T follicular helper cell (primary cell): ENCODE measurements around the gene FAM219B.
"Not testable (repeated sequence)": the region's sequence is repeated elsewhere in the genome, so short reads cannot be mapped to it uniquely, and the experiment has no call there.

Experiments
- DNase-seq: peaks from one replicate; pipeline ENCODE4 v3.0.0-alpha.2; 2020; ENCODE audit warnings: low read depth
- total RNA-seq, 2 experiments: gene quantifications; one replicate each; lab custom pipeline; 2026; lab: John Stamatoyannopoulos, UW

FAM219B gene, protein sequence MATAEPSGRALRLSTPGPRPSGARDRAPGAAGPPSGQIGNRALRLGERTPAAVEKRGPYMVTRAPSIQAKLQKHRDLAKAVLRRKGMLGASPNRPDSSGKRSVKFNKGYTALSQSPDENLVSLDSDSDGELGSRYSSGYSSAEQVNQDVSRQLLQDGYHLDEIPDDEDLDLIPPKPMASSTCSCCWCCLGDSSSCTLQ
- 36.1 to 95.4 reads per million in 2 experiments for total RNA-seq

- peak; percentile 43 for DNase-seq
These were observed at the start of gene FAM219B for GRCh38 chr15:74906450-74907162. Gene FAM219B, minus strand, starts transcription at chr15:74906851. Its CDS starts 51 bp downstream, at chr15:74906800.

DNA sequence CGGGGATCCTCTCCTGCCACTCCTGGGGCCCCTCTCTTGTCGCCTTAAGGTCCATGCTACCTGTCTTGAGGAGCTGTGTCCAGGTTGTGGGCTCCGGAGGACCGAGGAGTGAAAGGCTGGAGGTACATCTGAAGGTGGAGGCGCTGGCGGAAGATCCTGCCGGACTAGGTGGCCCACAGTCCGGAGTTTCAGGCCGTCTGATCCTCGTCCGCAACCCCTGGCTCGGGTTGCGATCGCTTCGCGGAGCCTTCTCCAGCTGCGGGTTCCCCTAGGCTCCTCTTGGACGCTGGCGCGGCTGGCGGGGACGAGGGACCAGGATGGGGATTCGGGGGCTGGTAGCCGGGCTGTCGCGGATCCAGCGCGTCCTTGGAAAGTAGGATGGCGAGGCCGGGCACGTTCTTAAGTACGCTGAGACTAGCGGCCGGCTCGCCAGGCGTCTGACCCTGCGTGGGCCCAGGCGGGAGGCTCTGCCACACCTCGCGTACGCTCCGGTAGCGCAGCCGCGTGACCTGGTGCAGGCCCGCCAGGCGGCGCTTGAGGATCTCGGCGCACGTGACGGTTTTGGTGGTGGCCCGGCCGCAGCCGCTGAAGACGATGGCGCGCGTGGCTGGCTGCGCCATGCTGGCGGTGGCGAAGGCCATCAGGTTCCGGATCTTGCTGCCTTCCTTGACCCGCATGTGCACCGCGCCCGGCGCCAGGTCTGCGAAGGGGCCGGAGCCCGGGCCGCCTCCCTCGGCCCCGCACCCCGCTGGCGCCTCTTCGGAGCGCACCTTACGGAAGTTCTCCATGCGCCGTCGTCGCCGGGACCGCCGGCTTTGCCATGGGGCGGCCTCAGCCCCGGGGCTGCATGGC lies 49.4 kb upstream of the FAM219B start:
- peak; percentile 37 for DNase-seq

DNA sequence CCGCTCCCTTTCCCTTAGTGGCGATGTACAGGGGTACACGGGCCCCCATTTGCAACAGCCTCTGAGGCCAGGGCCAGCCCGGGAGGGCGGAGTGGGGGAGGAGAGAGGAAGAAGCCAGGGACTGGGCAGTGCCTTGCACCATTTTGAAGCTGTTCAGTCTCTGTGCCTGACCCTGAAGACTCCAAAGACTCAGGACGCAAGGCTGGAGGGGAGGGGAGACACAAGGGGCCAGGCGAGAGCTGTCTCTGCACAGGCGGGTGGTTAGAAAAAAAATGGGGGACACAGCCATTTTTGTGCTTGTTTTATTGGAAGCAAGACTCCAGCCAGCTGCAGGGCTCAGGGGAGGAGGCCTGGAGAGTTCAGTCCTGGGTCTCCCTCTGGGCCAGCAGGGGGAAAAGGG lies 48.4 kb upstream of the FAM219B start:
- no peak for DNase-seq

- DNase-seq: no peak
These were observed 47.9 kb upstream of the FAM219B start for GRCh38 chr15:74954515-74954914.

DNA sequence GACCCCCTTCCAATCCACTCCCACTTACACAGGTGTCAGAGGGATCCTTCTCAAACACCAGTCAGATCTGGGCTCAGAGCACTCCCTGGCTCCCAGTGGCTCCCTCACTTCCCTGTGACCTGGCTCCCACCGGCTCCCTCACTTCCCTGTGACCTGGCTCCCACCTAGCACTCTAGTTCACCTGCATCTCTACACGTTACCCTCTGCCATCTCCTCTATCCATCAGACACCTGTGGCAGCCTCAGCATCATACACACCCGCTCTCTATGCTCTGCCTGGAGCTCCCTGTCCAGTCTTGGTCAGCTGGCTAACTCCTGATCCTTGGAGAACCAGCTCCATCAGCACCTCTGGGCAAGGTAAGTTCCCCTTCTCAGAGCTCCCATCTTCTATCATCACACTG lies 44.4 kb upstream of the FAM219B start:
- no peak for DNase-seq

DNA sequence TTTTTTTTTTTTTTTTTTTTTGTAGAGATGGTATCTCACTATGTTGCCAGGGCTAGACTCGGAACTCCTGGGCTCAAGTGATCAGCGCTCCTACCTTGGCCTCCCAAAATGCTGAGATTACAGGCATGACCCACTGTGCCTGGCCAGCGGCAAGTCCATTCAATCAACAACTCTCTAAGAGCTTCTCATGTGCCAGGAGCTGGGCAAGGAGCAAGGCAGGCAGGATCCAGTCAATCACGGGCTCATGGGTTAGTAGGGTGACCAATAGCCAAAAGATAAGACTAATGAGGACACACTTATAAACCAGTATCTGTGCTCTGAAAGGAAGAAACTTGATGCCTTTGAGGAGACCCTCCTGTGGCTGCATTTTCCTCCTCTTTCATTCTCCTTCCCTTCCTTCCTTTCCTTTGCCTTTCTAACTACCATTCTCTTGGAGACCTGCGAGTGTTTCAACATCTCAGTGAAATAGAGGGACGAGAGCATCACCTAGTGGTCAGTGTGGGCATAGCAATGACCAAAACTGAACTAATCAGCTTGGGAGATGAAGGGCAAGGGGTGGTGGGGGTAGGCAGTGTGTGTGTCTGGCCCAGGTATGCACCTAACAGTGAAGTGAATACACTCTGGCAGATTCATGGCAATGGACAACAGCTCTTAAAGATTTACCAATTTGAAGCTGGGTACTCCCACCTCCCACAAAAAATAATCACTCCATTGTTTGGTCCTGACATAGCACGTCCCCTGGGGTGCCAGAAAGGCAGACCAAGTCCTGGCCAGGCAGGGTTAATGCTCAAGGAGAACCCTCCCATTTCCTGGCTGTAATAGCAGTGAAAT lies 43.6 kb upstream of the FAM219B start:
- peak; percentile 70 for DNase-seq

DNA sequence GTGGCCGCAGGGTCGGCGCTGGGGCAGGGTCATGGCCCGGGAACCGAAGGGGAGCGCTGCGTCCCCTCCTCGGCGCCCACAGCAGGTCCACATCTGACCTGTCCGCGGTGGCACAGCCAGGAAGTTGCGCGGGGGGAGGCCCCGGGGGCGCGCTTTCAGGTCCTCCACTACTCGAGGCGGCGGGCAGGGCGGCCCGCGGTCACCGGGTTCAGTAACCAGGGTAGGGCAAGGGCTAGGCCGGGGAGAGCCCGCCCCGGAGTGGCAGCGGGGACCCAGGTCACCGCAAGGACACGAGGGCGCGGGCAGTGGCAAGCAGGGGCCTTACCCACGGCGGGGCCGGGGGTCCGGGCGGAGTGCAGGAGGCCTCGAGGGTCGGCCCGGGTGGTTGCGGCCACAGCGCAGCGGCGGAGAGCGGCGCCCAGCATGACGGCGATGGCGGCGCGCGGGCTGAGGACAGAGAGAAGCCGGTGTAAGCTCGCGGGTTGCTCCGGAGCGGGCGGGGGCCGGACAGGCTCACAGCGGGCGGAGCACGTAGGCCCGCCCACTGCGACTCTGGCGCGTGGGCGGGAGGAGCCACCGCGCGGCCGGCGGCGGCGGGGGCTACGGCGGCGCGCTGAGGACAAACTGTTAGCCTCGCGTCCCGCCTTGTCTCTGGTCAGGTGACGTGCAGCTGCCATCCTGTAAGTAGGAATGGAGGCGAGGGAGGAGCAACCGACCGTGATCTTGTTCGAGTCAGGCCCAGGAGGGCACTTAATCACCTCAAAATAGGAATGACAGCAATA lies 31.1 kb upstream of the FAM219B start, which contains the start of gene COX5A:
Gene COX5A (minus strand): TSS at position 484 of the 782 bp plus-strand sequence. CDS start 59 bp downstream, at position 425.
- peak; percentile 89 for DNase-seq

DNA sequence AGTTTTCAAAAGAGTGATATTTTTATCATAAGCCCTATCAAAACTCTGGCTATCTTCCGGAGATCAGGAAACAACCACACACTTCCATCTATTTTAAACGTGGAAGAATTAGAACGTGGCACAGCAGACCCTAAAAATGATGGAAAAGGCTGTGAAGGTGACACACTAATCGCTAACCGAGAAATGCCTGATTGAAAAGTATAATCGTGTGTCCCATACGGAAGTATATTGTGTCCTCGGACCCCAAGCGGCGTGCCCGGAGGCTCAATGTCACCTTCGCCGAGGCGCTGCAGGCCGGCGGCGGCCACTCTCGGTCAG lies 30.6 kb upstream of the FAM219B start:
- no peak for DNase-seq

DNA sequence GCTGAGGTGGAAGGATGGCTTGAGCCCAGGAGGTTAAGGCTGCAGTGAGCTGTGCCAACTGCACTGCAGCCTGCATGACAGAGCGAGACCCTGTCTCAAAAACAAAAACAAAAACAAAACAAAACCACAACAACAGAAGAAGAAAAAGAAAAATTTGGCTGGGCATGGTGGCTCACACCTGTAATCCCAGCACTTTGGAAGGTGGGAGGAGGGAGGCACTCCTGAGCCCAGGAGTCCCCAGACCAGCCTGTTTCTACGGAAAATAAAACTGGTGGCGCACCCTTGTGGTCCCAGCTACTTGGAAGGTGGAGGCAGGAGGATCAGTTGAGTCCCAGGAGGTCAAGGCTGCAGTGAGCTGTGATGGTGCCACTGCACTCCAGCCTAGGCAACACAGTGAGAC lies 28.5 kb upstream of the FAM219B start:
- DNase-seq: not testable (repeated sequence)

DNA sequence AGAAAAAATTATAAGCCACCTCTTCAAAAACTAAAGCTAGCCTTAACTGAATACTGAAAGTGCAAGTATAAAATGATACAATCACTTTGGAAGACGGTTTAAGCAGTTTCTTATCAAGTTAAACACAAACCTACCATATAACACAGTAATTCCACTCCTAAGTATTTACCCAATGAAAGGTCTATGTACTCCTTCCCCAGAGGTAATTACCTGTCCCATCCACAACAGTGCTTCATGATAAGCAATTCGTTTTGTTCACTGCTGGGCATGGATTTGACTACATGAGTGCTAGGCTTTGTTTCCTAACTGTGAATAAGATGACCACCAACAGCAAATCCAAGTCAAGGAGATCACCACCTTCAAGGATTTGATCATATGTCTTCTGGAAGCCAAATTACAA lies 26.9 kb upstream of the FAM219B start:
- DNase-seq: no peak

DNA sequence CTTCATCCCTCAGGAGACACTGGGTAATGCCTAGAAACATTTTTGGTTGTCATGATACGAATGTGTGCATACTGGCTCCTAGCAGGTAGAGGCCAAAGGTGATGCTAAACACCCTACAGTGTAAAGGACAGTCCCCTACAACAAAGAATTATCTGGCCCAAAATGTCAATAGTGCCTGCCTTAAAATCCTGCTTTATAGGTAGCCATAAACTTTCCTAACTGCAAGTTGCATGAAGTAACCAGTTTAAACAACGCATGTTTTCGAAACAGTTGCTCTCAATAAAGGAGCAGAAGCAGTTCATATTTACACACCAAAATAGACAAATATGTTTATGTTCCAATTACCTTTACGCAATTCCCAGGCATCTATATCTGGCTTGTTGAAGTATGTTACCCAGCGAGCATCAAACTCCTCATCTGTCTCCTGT lies 22.1 kb upstream of the FAM219B start:
- DNase-seq: no peak

GRCh38 chr15:74924525-74924924 lies 17.9 kb upstream of the FAM219B start:
- no peak for DNase-seq

- no peak for DNase-seq
These were observed 13.8 kb upstream of the FAM219B start for GRCh38 chr15:74920456-74920855.

GRCh38 chr15:74917676-74918075 lies 11.0 kb upstream of the FAM219B start:
- DNase-seq: no peak

DNA sequence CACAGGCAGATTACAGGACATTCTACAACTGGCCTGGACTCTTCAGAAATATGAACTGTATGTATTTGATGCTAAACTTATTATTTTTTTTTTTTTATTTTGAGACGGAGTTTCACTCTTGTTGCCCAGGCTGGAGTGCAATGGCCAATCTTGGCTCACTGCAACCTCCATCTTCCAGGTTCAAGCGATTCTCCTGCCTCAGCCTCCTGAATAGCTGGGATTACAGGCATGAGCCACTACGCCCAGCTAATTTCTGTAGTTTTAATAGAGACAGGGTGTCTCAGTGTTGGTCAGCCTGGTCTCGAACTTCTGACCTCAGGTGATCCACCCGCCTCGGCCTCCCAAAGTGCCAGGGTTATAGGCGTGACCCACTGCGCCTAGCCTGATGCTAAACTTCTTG lies 7.1 kb upstream of the FAM219B start:
- not testable (repeated sequence) for DNase-seq

DNA sequence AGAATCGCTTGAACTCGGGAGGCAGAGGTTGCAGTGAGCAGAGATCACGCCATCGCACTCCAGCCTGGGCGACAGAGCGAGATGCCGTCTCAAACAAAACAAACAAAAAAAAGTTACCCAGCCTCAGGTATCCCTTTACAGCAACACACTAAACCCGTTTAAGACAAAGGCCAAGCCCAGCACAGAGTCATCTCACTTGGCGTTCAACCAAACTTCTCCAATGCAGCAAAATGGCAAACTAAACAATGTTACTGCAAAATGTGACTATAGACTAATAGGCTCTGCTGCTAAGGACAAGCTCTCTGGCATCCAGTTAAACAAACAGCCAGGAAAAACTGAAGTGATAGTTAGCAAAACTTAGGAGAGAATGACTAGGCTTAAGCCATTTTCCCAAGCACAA lies 6.4 kb upstream of the FAM219B start:
- DNase-seq: no peak

DNA sequence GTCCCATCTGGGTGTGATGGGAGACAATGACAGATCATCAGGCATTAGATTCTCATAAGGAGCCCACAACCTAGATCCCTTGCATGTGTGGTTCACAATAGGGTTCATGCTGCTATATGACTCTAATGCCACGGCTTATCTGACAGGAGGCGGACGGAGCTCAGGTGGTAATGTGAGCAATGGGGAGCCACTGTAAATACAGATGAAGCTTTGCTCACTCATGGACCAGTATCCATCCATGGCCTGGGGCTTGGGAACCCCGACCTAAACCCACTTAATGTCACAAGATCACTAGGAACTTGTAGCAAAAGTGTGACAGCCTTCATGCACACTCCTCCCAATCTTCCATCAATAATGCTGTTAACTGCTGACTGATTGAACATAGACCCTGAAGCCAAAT lies 2.0 kb upstream of the FAM219B start:
- no peak for DNase-seq

GRCh38 chr15:74907163-74907870 lies 666 bp upstream of the FAM219B start:
- DNase-seq: no peak

GRCh38 chr15:74906067-74906449 lies 593 bp downstream of the FAM219B start:
- no peak for DNase-seq

DNA sequence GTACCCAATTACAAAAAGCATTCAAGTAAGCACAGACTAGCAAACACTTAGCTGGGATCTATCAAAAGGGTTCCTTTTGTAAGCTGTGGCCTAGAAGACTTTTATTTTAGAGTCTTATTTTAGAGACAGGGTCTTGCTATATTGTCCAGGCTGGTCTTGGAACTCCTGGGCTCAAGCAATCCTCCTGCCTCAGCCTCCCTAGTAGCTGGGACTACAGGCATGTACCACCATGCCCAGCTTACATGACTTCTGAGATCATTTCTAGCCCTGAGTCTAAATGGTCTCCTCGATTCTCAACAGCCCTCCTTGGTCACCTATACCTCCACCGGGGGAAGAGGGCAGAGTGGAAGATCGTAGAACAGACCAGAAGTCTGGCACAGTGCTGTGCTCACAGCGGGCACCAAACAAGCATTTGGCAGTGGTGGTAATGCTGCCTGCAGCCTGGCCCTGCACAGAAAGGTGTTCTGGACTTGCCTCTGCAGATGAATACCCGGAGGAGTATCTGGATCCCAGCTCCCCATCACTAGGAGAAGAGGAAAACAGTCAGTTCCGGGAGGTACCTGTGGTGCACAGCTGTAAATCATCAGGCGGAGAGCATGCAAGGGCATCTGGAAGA lies 2.4 kb downstream of the FAM219B start:
- no peak for DNase-seq
